ENCODE results near the gene BANF1.

BANF1 gene

DNA sequence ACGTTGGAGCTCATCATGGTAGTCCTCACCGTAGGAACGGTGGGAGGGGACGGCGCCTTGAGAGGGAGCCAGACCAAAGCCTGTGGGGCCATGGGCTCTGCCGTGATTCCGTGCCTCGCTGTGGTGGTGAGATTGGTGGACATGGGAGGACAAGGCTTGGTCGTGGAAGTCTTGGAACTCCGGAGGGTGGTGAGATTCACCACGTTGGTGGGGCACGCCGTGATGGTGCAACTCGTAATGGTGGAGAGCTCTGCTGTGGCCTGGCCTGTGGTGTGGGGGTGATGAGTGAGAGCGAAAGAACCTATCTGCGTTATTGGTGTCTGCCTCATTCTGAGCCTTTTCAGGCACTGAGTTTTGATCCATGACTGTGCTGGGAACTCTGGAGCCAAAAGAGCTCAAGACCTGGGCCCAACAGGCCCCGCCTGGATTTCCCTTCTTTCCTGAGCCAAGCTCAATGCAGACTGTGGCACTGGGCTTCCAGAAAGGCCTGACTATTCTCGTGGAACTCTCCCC, 23.8 kb downstream of the BANF1 start, which contains the start of gene CATSPER1:
CATSPER1 (minus strand) TSS at position 463 of the 513 bp plus-strand sequence; CDS start at position 363, 100 bp downstream.
- no peak for FAIRE-seq
- no peak for TF ChIP-seq POLR2A (IDR thresholded peaks at IDR 0.05; ENCODE audit: low read depth, low read length)

DNA sequence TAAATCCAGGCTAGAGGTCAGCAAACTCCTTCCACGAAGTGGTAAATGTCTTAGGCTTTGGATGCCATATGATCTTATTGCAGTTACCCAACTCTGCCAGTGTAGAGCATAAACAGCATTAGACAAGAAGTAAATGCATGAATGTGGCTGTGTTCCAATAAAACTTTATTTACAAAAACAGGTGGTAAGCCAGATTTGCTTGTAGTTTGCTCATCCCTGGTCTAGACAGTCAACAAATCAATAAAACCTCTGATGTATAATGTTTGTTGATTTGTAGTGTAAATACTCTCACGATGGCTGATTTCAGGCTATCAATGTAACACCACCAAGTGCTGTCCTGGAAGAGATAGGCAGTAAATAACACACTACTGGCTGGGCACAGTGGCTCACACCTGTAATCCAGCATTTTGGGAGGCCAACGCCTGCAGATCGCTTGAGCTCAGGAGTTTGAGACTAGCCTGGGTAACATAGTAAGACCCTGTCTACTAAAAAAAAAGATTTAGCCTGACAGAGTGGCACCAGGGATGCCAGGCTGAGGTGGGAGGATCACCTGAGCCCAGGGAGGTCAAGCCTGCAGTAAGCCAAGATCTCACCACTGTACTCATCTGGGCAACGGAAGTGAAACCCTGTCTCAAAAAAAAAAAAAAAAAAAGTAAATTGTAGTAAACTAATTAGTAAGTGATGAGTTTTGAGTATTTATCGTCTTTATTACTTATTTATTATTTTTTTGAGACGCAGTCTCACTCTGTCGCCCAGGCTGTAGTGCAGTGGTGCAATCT, 30.8 kb downstream of the BANF1 start:
- no peak for TF ChIP-seq POLR2A (IDR thresholded peaks at IDR 0.05; ENCODE audit: low read depth, low read length)
- no peak for DNase-seq (ENCODE audit: insufficient read length, low spot score)
- FAIRE-seq: no peak

More for the DNA sequence above, 23.8 kb downstream of the BANF1 start, which contains the start of gene CATSPER1:
- no peak for DNase-seq (ENCODE audit: insufficient read length, low spot score)

DNA sequence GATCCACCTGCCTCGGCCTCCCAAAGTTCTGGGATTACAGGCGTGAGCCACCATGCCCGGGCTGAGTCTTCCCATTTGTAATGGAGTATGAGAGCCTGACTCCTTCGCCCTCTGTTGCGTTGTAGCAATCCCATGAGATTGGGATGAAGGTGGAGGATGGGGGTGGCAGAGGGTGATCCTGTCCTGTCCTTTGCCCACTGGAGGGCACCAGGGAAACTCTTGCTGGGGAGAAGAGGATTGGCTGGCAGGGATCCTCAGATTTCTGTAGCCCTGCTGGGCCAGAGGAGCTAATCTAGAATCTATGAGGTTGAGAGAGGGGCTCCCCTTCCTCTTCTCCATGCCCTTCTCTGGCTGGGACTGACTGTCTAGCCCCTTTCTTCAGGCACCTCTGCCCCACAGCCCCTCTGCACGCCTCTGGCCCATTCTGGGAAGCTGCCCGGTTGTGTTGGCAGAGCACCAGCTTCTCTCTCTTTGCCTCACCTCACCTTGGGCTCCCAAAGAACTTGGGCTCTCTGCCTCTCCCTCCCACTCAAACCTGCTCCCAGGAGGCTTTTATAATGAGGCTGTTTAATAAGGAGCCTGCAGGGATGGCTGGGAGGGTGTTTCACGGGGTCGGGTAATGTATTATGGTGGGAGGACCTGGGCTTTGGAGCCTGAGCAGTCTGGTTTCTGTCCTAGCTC, 33.5 kb downstream of the BANF1 start:
- no peak for DNase-seq (ENCODE audit: insufficient read length, low spot score)
- no peak for FAIRE-seq
- no peak for TF ChIP-seq POLR2A (IDR thresholded peaks at IDR 0.05; ENCODE audit: low read depth, low read length)

DNA sequence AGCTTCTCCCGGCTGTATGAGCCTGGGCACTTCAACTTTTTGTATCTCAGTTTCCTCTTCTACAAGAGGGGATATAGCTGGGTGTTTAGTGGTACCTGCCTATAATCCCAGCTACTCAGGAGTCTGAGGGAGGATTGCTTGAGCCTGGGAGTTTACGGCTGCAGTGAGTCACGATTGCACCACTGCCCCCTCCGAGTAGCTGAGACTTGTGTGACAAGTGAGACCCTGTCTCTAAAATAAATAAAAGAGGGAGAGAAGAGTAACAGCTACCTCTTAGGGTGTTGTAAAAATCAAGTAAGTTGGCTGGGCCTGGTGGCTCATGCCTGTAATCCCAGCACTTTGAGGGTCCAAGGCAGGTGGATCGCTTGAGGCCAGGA, 34.0 kb downstream of the BANF1 start:
- no peak for TF ChIP-seq POLR2A (IDR thresholded peaks at IDR 0.05; ENCODE audit: low read depth, low read length)
- FAIRE-seq (no peak), DNase-seq (ENCODE audit: insufficient read length, low spot score) (no peak)

DNA sequence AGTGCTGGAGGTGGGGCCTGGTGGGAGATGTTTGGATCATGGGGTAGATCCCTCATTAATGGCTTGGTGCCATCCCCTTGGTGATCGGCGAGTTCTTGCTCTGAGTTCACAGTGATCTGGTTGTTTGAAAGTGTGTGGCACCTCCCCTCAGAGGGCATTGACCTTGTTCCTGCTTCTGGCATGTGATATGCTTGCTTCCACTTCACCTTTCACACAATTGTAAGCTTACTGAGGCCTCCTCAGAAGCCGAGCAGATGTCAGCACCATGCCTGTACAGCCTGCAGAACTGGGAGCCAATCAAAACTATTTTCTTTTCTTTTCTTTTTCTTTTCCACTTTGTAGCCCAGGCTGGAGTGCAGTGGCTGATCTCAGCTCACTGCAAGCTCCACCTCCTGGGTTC, 35.0 kb downstream of the BANF1 start:
- FAIRE-seq: no peak
- DNase-seq (ENCODE audit: insufficient read length, low spot score): no peak
- TF ChIP-seq POLR2A (IDR thresholded peaks at IDR 0.05; ENCODE audit: low read depth, low read length): no peak

DNA sequence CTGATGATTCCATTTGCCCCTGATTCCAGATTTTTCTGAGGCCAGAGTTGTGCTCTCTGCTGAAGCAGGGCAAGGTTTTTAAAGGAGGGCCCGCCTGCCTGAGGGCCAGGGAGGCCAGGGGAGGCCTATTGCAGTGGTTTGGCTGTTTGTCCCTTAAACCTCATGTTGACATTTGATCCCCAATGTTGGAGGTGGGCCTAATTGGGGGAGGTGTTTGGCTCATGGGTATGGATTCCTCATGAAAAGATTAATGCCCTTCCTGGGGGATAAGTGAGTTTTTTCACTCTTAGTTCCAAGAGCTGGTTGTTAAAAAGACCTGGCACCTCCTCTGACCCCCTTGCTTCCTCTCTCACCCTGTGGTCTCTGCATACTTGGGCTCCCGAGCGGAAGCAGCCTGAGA, 37.5 kb downstream of the BANF1 start:
- no peak for TF ChIP-seq POLR2A (IDR thresholded peaks at IDR 0.05; ENCODE audit: low read depth, low read length)
- DNase-seq (ENCODE audit: insufficient read length, low spot score) (no peak), FAIRE-seq (no peak)

DNA sequence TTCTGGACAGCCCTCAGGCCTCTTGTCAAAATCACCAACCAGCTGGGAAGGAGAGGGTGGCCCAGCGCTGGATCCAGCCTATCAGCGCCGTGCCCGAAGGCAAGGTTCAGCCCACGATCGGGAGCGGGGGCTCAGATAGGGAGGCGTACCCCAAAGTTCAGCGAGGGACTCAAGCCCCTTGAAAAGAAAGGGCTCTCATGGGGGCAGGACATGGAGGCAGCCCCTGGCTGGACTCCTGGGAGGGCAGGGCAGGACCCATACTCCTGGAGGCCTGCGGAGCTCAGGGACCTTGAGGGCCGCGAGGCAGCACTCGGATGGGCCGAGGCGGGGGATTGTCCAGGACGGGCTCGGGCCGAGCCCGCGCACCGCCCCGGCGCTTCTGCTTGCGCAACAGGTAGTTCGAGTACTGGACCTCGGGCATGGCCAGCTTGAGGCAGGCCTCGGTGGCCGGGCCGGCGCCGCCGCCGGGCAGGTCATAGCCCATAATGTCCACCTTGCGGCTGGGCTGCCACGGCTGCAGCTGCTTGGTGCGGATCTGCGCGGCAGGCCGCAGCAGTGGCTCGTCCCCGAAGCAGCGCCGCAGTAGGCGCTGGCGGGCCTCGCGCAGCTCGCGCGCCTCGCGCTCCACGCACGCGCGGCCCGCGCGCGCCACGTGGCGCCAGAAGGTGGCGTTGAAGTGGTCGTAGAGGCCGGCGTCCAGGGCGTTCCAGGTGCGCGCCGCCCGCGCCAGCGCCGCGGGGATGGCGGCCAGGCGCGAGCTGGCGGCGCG, 40.1 kb downstream of the BANF1 start:
- no peak for DNase-seq (ENCODE audit: insufficient read length, low spot score)
- no peak for TF ChIP-seq POLR2A (IDR thresholded peaks at IDR 0.05; ENCODE audit: low read depth, low read length)
- no peak for FAIRE-seq

DNA sequence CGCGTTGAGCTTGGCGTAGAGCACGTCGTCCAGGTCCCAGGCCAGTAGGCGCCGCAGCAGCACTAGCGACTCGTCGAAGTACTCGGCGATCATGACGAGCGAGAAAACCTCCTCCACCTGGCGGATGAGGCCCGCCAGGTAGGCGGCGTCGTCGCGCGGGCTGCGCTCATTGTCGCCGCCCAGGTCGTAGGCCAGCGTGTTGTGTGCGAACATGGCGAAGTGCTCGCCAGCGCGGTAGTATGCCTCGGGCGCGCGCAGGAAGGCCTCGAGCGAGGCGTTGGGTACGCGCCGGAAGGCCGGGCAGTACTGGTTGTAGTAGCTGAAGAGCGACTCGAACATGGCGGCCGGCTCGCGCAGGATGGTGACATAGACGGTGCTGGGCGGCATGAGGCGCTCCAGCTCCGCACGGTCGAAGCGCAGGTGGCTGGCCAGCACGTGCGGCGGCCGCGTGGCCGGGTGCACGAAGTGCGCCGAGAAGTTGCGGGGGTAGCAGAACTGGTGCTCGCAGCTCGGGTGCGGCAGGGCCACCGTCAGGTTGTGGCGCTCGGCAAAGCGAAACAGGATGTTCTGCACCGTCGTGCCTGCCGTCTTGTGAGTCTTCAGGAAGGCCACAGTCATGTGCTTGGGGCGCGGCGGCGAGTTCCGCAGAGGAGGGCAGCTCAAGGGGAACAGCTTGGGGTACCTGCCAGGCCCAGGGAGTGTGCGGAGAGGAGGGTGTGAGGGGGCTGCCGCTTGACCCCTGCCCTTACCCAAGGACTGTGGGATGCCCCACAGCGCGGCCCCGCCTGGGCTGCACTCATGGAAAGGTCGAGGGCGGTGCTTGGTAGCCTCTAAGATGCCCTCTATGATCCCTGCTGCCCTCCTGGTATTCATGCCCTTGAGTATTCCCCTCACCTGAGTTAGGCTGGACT, 40.9 kb downstream of the BANF1 start:
- DNase-seq (ENCODE audit: insufficient read length, low spot score): no peak
- FAIRE-seq: no peak

DNA sequence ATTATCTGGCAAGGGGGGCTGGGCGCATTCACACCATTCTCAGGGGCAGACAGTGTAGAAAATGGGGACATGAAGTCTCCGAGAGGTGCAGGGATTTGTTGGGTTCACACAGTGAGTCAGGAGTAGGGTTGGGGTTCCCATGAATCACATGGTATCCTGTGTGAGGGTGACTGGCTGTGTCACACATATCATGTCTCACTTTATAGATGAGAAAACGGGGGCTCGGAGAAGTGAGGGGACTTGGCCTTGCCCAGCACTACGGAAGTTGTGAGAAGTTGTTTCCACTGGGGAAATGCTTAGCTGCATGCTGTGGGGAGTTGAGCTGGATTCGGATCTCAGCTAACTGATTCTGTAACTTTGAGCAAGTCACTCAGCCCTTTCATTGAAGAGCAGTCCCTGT, 42.5 kb downstream of the BANF1 start:
- DNase-seq (ENCODE audit: insufficient read length, low spot score) (no peak), FAIRE-seq (no peak)
- TF ChIP-seq POLR2A (IDR thresholded peaks at IDR 0.05; ENCODE audit: low read depth, low read length): no peak

More for the DNA sequence above, 40.9 kb downstream of the BANF1 start:
- TF ChIP-seq POLR2A (IDR thresholded peaks at IDR 0.05; ENCODE audit: low read depth, low read length): no peak

DNA sequence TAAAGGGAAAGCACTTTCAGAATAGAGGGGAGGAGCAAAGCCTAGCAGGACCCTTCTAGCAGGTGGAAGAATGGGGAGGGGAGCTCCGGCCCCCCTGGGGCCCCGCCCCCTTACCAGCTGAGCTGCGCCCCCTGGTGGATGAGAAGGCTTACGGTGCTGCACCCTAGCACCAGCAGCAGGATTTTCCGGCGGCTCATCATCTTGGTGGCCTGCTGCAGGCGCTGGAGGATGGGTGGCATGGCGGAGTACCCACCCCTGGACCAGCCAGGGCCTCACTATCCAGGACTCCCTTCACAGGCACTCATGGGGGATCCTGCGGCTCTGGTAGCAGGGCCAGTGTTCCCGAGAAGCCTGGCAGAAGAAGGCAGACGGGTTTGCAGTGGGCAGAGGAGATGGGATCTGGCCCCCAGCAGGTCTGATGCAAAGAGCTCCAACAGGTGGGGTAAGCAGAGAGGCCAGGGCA, 42.9 kb downstream of the BANF1 start:
- no peak for TF ChIP-seq POLR2A (IDR thresholded peaks at IDR 0.05; ENCODE audit: low read depth, low read length)
- DNase-seq (ENCODE audit: insufficient read length, low spot score): peak; percentile 88
- FAIRE-seq: no peak

DNA sequence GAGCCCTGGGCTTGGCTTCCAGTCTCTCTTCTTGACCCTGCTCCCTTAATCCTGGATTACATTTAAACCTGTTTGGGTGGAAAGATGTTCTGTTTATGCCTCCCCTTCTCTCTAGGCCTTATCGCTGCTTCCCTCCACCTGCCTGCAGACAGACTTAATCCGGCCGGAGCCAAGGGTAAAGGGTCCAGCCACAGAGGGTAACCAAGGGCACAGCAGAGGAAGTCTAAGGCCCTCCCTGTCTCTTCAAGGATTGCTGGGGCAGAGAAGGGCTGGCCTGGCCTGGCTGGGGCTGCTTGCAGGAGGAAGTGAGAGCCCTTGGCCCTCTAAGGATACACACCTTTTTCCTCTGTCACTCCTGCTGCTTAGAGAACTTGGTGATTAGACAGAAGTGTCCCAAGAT, 44.6 kb downstream of the BANF1 start:
- TF ChIP-seq POLR2A (IDR thresholded peaks at IDR 0.05; ENCODE audit: low read depth, low read length): no peak
- DNase-seq (ENCODE audit: insufficient read length, low spot score) (no peak), FAIRE-seq (no peak)

DNA sequence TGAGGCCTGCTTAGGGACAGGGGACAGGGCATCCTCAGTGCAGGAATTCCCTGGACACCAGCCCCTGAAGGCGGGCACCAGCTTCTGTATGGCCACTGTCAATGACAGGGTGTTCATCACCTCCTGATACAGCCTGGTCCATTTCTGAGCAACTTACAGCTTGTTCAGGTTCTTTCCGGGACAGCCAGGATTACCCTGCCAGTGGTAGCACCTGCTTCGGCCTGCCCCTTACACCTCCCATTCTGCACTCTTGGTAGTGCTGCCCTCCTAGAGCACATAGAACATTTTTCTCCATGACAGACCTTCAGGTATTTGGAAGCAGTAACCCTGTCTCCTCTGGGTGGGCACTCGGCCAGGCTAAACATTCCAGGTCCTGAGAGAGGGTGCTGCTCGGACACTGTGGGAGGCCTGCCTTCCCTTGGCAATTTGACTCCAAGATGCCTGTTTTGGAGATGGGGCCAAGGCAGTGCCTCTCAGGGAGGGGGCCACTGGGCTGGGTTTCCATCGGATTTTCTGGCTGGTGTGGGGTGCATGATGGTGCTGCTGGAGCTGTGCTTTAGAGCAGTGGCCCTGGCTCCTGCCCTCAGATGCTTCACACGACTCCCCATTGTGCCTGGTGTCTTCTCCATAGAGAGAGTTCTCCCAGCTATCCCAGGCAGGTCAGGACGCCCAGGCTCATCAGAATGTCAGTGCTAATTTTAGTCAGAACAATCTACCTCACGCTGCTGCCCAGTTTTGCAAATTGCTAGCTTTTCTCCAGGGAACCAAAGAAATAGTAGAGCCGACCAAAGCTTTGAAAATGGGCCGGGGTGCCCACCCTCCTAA, 45.5 kb downstream of the BANF1 start:
- FAIRE-seq: no peak
- no peak for TF ChIP-seq POLR2A (IDR thresholded peaks at IDR 0.05; ENCODE audit: low read depth, low read length)
- no peak for DNase-seq (ENCODE audit: insufficient read length, low spot score)

Measured in H54 (cell line).